Skin epidermis (tissue), 12 donors: Measurements from ENCODE around the gene PPP1R9B.

Experiments
- H3K27ac ChIP-seq, 21 experiments: fragments of 200-600 bp; sonication (generic) in 11 of 21; one replicate each; pipeline ENCODE4 v1.5.0; 2020; ENCODE audit warnings: mild to moderate bottlenecking in 3 of 21, inconsistent platforms in 2 of 21, moderate library complexity in 2 of 21
- H3K4me3 ChIP-seq, 7 experiments: fragments of 200-600 bp; sonication (generic) in 2 of 7; one replicate each; pipeline ENCODE4 v1.5.0; 2020; ENCODE audit warnings: inconsistent platforms in 2 of 7, mild to moderate bottlenecking in 2 of 7, moderate library complexity in 1 of 7

The PPP1R9B gene

GRCh38 chr17:50150354-50151040, at the start of gene PPP1R9B:
PPP1R9B (minus strand) TSS chr17:50150677; CDS start chr17:50150513, 164 bp downstream.
- H3K27ac ChIP-seq, result peak within 1 kb of the TSS; percentile 56 to 99 (median 93)

GRCh38 chr17:50199803-50200456, 49.5 kb upstream of the PPP1R9B start:
- H3K27ac ChIP-seq, result peak overlapping the region in 20 of 21 experiments; percentile 35 to 97 (median 80)
- H3K4me3 ChIP-seq, result peak overlapping the region; percentile 29 to 51 (median 44)

More at GRCh38 chr17:50150354-50151040, at the start of gene PPP1R9B:
- H3K4me3 ChIP-seq, result peak within 1 kb of the TSS; percentile 68 to 92 (median 85)

- Histone ChIP-seq H3K4me3 (peak overlapping the region; percentile 29 to 51 (median 44)), H3K27ac (peak overlapping the region in 20 of 21 experiments; percentile 12 to 97 (median 79))
Measured at GRCh38 chr17:50199211-50199802, 48.8 kb upstream of the PPP1R9B start.

GRCh38 chr17:50198026-50198669, 47.7 kb upstream of the PPP1R9B start:
- Histone ChIP-seq H3K4me3 (peak overlapping the region in 6 of 7 experiments; percentile 30 to 51 (median 44)), H3K27ac (peak overlapping the region in 16 of 21 experiments; percentile 5 to 97 (median 77))

GRCh38 chr17:50196826-50197225, 46.3 kb upstream of the PPP1R9B start:
- Histone ChIP-seq H3K4me3 (peak overlapping the region in 4 of 7 experiments; percentile 2 to 51 (median 30)), H3K27ac (peak overlapping the region in 19 of 21 experiments; percentile 2 to 97 (median 72))

- Histone ChIP-seq H3K27ac (peak overlapping the region in 20 of 21 experiments; percentile 2 to 97 (median 68)), H3K4me3 (peak overlapping the region in 3 of 7 experiments; percentile 4 to 11 (median 6))
Measured at GRCh38 chr17:50196036-50196435, 45.6 kb upstream of the PPP1R9B start.

- Histone ChIP-seq H3K27ac (peak overlapping the region in 19 of 21 experiments; percentile 2 to 97 (median 72)), H3K4me3 (peak overlapping the region in 1 of 7 experiments; percentile 6)
Measured at GRCh38 chr17:50194934-50195865, 44.7 kb upstream of the PPP1R9B start.

- H3K4me3 ChIP-seq, result peak overlapping the region in 1 of 7 experiments; percentile 6
- peak overlapping the region in 19 of 21 experiments; percentile 2 to 97 (median 72) for H3K27ac ChIP-seq
Measured at GRCh38 chr17:50194140-50194933, 43.9 kb upstream of the PPP1R9B start.

- H3K27ac ChIP-seq, result peak overlapping the region in 17 of 21 experiments; percentile 14 to 97 (median 66)
- no peak overlapping the region for H3K4me3 ChIP-seq
Measured at GRCh38 chr17:50192618-50193291, 42.3 kb upstream of the PPP1R9B start.

GRCh38 chr17:50192144-50192617, 41.7 kb upstream of the PPP1R9B start:
- H3K27ac ChIP-seq, result peak overlapping the region in 14 of 21 experiments; percentile 14 to 97 (median 77)
- H3K4me3 ChIP-seq, result no peak overlapping the region

- H3K27ac ChIP-seq, result peak overlapping the region in 15 of 21 experiments; percentile 11 to 97 (median 76)
Measured at GRCh38 chr17:50191359-50192143, 41.1 kb upstream of the PPP1R9B start.

GRCh38 chr17:50190603-50191358, 40.3 kb upstream of the PPP1R9B start:
- H3K27ac ChIP-seq, result peak overlapping the region in 13 of 21 experiments; percentile 1 to 97 (median 78)
- H3K4me3 ChIP-seq, result no peak overlapping the region

More at GRCh38 chr17:50191359-50192143, 41.1 kb upstream of the PPP1R9B start:
- no peak overlapping the region for H3K4me3 ChIP-seq

- H3K27ac ChIP-seq, result peak overlapping the region in 13 of 21 experiments; percentile 1 to 97 (median 76)
Measured at GRCh38 chr17:50190293-50190602, 39.8 kb upstream of the PPP1R9B start.

GRCh38 chr17:50189550-50190292, 39.2 kb upstream of the PPP1R9B start:
- peak overlapping the region in 14 of 21 experiments; percentile 1 to 97 (median 66) for H3K27ac ChIP-seq

More at GRCh38 chr17:50190293-50190602, 39.8 kb upstream of the PPP1R9B start:
- H3K4me3 ChIP-seq, result no peak overlapping the region

More at GRCh38 chr17:50189550-50190292, 39.2 kb upstream of the PPP1R9B start:
- no peak overlapping the region for H3K4me3 ChIP-seq
